Neural cell (in vitro differentiated cells): Measurements from ENCODE around the gene BUD23. TPM values are rescaled to one million over a fixed set of nuclear protein-coding genes. Genes with fewer than 3 reads are reported as not detected.

ENCODE experiments used
- H2AFZ ChIP-seq: fragments of 200-600, 300-800 bp; sonication (generic), shearing (Covaris generic); 2 replicates; pipeline ENCODE4 v1.6.0; 2014; ENCODE audit warnings: low read depth, mild to moderate bottlenecking, antibody characterized with exemption, low read length, moderate library complexity
- H3F3A ChIP-seq: fragments of 200-600 bp; shearing (Covaris generic); 2 replicates; pipeline ENCODE4 v1.6.1; 2016; ENCODE audit warnings: mild to moderate bottlenecking, moderate library complexity, mixed read lengths, antibody characterized with exemption, low read length; ENCODE audit not compliant: insufficient read depth, poor library complexity, severe bottlenecking
- H3K27ac ChIP-seq: fragments of 200-600, 300-800 bp; sonication (generic), shearing (Covaris generic); 2 replicates; pipeline ENCODE4 v1.5.1; 2014; ENCODE audit warnings: mild to moderate bottlenecking, low read length, moderate library complexity
- H3K27me3 ChIP-seq: fragments of 300-800, 200-600 bp; sonication (generic), shearing (Covaris generic); 2 replicates; pipeline ENCODE4 v1.6.0; 2014; ENCODE audit warnings: mild to moderate bottlenecking, low read depth, low read length, moderate library complexity; ENCODE audit not compliant: insufficient read depth
- H3K36me3 ChIP-seq: fragments of 300-800, 200-600 bp; sonication (generic), shearing (Covaris generic); 2 replicates; pipeline ENCODE4 v1.5.1; 2014; ENCODE audit warnings: mild to moderate bottlenecking, antibody characterized with exemption, low read length, moderate library complexity; ENCODE audit not compliant: insufficient read depth
- H3K4me2 ChIP-seq: fragments of 300-800, 200-600 bp; sonication (generic), shearing (Covaris generic); 2 replicates; pipeline ENCODE4 v1.6.0; 2014; ENCODE audit warnings: mild to moderate bottlenecking, low read length
- H3K4me3 ChIP-seq: fragments of 300-800, 200-600 bp; sonication (generic), shearing (Covaris generic); 2 replicates; pipeline ENCODE4 v1.5.1; 2014; ENCODE audit warnings: mild to moderate bottlenecking, low read length, moderate library complexity
- H3K79me2 ChIP-seq: fragments of 200-600 bp; shearing (Covaris generic); replicated peaks from 2 replicates; pipeline ENCODE4 v1.6.0; 2014; ENCODE audit warnings: mild to moderate bottlenecking, low read length, moderate library complexity; ENCODE audit not compliant: insufficient read depth
- H3K9ac ChIP-seq: fragments of 300-800, 200-600 bp; sonication (generic), shearing (Covaris generic); 2 replicates; pipeline ENCODE4 v1.6.1; 2016; ENCODE audit warnings: mild to moderate bottlenecking, low read length, mixed read lengths
- H3K9me2 ChIP-seq: fragments of 200-600 bp; shearing (Covaris generic); 2 replicates; pipeline ENCODE4 v1.6.1; 2016; ENCODE audit warnings: mild to moderate bottlenecking, low read length, mixed read lengths; ENCODE audit not compliant: insufficient read depth
- H3K9me3 ChIP-seq: fragments of 200-600, 300-800 bp; sonication (generic), shearing (Covaris generic); 2 replicates; pipeline ENCODE4 v1.6.1; 2016; ENCODE audit warnings: mild to moderate bottlenecking, mixed run types, low read length, moderate library complexity, mixed read lengths
- H4K20me1 ChIP-seq: fragments of 200-600 bp; shearing (Covaris generic); 2 replicates; pipeline ENCODE4 v1.6.1; 2016; ENCODE audit warnings: mild to moderate bottlenecking, mixed run types; ENCODE audit not compliant: insufficient read depth
- CTCF ChIP-seq: fragments of 450-650 bp; IDR thresholded peaks from 2 replicates; pipeline ENCODE4 v1.5.1; 2014; ENCODE audit warnings: antibody characterized with exemption, mild to moderate bottlenecking, moderate library complexity; ENCODE audit not compliant: poor library complexity, severe bottlenecking
- EP300 ChIP-seq: fragments of 450-650 bp; conservative IDR thresholded peaks from 2 replicates; pipeline ENCODE4 v1.6.1; 2014; ENCODE audit warnings: antibody characterized with exemption, mild to moderate bottlenecking, moderate library complexity; ENCODE audit not compliant: poor library complexity, severe bottlenecking
- EZH2 ChIP-seq: fragments of 200-600, 300-800 bp; shearing (Covaris generic), sonication (generic); IDR thresholded peaks from 2 replicates; pipeline ENCODE4 v1.6.1; 2014; ENCODE audit warnings: antibody characterized with exemption, low read length, borderline replicate concordance, mild to moderate bottlenecking; ENCODE audit not compliant: insufficient read depth, poor library complexity, severe bottlenecking
- POLR2AphosphoS5 ChIP-seq: IDR thresholded peaks from 2 replicates; pipeline ENCODE4 v1.6.1; 2012
- RAD21 ChIP-seq: fragments of 450-650 bp; conservative IDR thresholded peaks from 2 replicates; pipeline ENCODE4 v1.6.1; 2014; ENCODE audit warnings: antibody characterized with exemption, mild to moderate bottlenecking, moderate library complexity
- REST ChIP-seq: IDR thresholded peaks from 2 replicates; pipeline ENCODE4 v1.6.1; 2012; ENCODE audit warnings: borderline replicate concordance
- SMC3 ChIP-seq: fragments of 450-650 bp; conservative IDR thresholded peaks from 2 replicates; pipeline ENCODE4 v1.6.1; 2014; ENCODE audit warnings: antibody characterized with exemption, mild to moderate bottlenecking, moderate library complexity; ENCODE audit not compliant: poor library complexity
- TAF1 ChIP-seq: IDR thresholded peaks from 2 replicates; pipeline ENCODE4 v1.6.1; 2012; ENCODE audit warnings: low read depth
- polyA plus RNA-seq: library from polyadenylated mRNA; depleted of rRNA; stranded (reverse); fragments of >200 nt; gene quantifications from 2 replicates; pipeline ENCODE4 v1.2.3, GENCODE V29; 2014

The BUD23 gene
- polyA plus RNA-seq, 1 donor from 2014 or later, result 82.9 TPM

GRCh38 chr7:73700069-73700423 is 16.6 kb downstream of the BUD23 start:
- no peaks in the 10 kb centered on the region for H3F3A ChIP-seq
- no peak overlapping the region for H3K4me2 ChIP-seq
- H3K36me3 ChIP-seq, result no peaks in the 10 kb centered on the region
- H3K4me3 ChIP-seq, result no peak overlapping the region
- H4K20me1 ChIP-seq, result no peaks in the 10 kb centered on the region
- no peaks in the 10 kb centered on the region for H3K9me3 ChIP-seq
- no peak overlapping the region for H2AFZ ChIP-seq
- H3K9ac ChIP-seq, result no peak overlapping the region
- no peaks in the 10 kb centered on the region for H3K79me2 ChIP-seq
- TF ChIP-seq POLR2AphosphoS5, result no peak
- no peak for TF ChIP-seq REST
- H3K27me3 ChIP-seq, result no peaks in the 10 kb centered on the region
- H3K9me2 ChIP-seq, result no peaks in the 10 kb centered on the region
- no peak overlapping the region for H3K27ac ChIP-seq

- no peak overlapping the region for H3K9ac ChIP-seq
- no peak overlapping the region for H3K27ac ChIP-seq
- no peaks in the 10 kb centered on the region for H3K9me2 ChIP-seq
- H3K9me3 ChIP-seq, result no peaks in the 10 kb centered on the region
- TF ChIP-seq RAD21 (no peak), POLR2AphosphoS5 (no peak)
- H4K20me1 ChIP-seq, result no peaks in the 10 kb centered on the region
- no peak overlapping the region for H2AFZ ChIP-seq
- H3K36me3 ChIP-seq, result no peaks in the 10 kb centered on the region
- H3K4me2 ChIP-seq, result no peak overlapping the region
- H3K79me2 ChIP-seq, result no peaks in the 10 kb centered on the region
- no peak overlapping the region for H3K4me3 ChIP-seq
- H3F3A ChIP-seq, result no peaks in the 10 kb centered on the region
- no peaks in the 10 kb centered on the region for H3K27me3 ChIP-seq
These were observed 17.3 kb downstream of the BUD23 start for GRCh38 chr7:73700581-73701134.

GRCh38 chr7:73701357-73701995 is 18.1 kb downstream of the BUD23 start:
- no peaks in the 10 kb centered on the region for H3K27me3 ChIP-seq
- no peak overlapping the region for H3K4me2 ChIP-seq
- no peaks in the 10 kb centered on the region for H3F3A ChIP-seq
- no peaks in the 10 kb centered on the region for H3K9me2 ChIP-seq
- H3K36me3 ChIP-seq, result no peaks in the 10 kb centered on the region
- no peak overlapping the region for H3K4me3 ChIP-seq
- H3K9ac ChIP-seq, result no peak overlapping the region
- no peaks in the 10 kb centered on the region for H3K79me2 ChIP-seq
- no peaks in the 10 kb centered on the region for H3K9me3 ChIP-seq
- H3K27ac ChIP-seq, result no peak overlapping the region
- no peak for TF ChIP-seq TAF1
- no peak for TF ChIP-seq REST
- no peak for TF ChIP-seq POLR2AphosphoS5
- peak; percentile 46 for TF ChIP-seq CTCF
- TF ChIP-seq RAD21, result no peak
- no peak for TF ChIP-seq EZH2
- no peak for TF ChIP-seq EP300
- TF ChIP-seq SMC3, result no peak
- H2AFZ ChIP-seq, result no peak overlapping the region
- no peaks in the 10 kb centered on the region for H4K20me1 ChIP-seq
